Measurements from ENCODE around the gene DOCK2. TPM values are rescaled to one million over a fixed set of nuclear protein-coding genes. Genes with fewer than 3 reads are reported as not detected.

The DOCK2 gene
- polyA plus RNA-seq, 1 donor (not counting 4 experiments of a cell fraction or from before 2014, with no cell fraction given), result 0.21 TPM

DNA sequence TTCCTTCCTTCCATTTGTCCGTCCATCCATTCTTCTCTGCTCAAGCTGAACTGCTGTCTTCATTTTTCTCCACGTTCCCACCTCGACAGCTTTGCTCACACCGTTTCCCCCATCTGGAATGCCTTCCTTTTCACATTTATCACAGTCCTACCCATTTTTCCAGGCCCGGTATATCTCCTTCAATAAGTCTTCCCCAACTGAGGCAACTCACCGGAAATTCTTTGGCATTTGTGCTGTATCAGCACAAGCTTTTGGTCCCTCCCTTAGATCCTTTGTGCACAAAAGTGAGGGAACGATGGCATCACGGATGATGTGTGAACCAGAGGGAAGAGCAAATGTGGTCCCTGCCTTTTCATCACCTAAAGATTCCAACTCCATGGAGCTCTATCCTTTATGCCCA, 388.8 kb downstream of the DOCK2 start:
- no peak overlapping the region for H3K4me3 ChIP-seq (ENCODE audit: control insufficient read depth in 2 of 3, extremely low read depth in 1 of 3, insufficient read depth in 2 of 3, low read depth in 1 of 3, low read length in 3 of 3)
- no peak overlapping the region for H3K27ac ChIP-seq (ENCODE audit: control insufficient read depth, insufficient read depth, low read length)
- H3K36me3 ChIP-seq (ENCODE audit: control insufficient read depth in 2 of 2, extremely low read depth in 1 of 2, insufficient read depth in 2 of 2, low read length in 2 of 2), result no peaks in the 10 kb centered on the region
- dilution Hi-C loops (cut with MboI; ENCODE audit: extremely low pct_ligation_motif_present, low sequenced_read_pairs), result no loop called here
- H3K9me3 ChIP-seq (ENCODE audit: control insufficient read depth, low read depth, low read length), result no peaks in the 10 kb centered on the region
- no peaks in the 10 kb centered on the region for H3K4me1 ChIP-seq (ENCODE audit: control insufficient read depth, extremely low read depth, insufficient read depth, low read length)
- no peak overlapping the region for H3K4me2 ChIP-seq (ENCODE audit: control insufficient read depth, extremely low read depth, insufficient read depth, low read depth, low read length)
- FAIRE-seq (no peak), DNase-seq (ENCODE audit: low read depth, low spot score) (no peak)
- no peaks in the 10 kb centered on the region for H4K20me1 ChIP-seq (ENCODE audit: control insufficient read depth, extremely low read depth, insufficient read depth, low read length)
- H3K79me2 ChIP-seq (ENCODE audit: control insufficient read depth, insufficient read depth, low read length), result no peaks in the 10 kb centered on the region
- no peaks in the 10 kb centered on the region for H3K9me1 ChIP-seq (ENCODE audit: control insufficient read depth, extremely low read depth, insufficient read depth, low read length)
- H3K9ac ChIP-seq (ENCODE audit: control insufficient read depth, extremely low read depth, insufficient read depth, low read length), result no peak overlapping the region
- H3K27me3 ChIP-seq (ENCODE audit: control insufficient read depth, extremely low read depth, insufficient read depth, low read length), result no peaks in the 10 kb centered on the region
- no peak overlapping the region for H2AFZ ChIP-seq (ENCODE audit: control insufficient read depth, low read length)
- TF ChIP-seq EZH2 (IDR thresholded peaks at IDR 0.05; ENCODE audit: low read length) (no peak), CTCF (optimal IDR thresholded peaks at IDR 0.05 in 1 of 3, IDR thresholded peaks at IDR 0.05 in 1 of 3, conservative IDR thresholded peaks at IDR 0.05 in 1 of 3; ENCODE audit: extremely low read depth in 1 of 3, insufficient read depth in 2 of 3, low read length in 3 of 3) (no peak)

GRCh38 chr5:170028124-170028523, 391.0 kb downstream of the DOCK2 start:
- dilution Hi-C loops (cut with MboI; ENCODE audit: extremely low pct_ligation_motif_present, low sequenced_read_pairs), result no loop called here
- no peaks in the 10 kb centered on the region for H3K27me3 ChIP-seq (ENCODE audit: control insufficient read depth, extremely low read depth, insufficient read depth, low read length)
- no peaks in the 10 kb centered on the region for H3K4me1 ChIP-seq (ENCODE audit: control insufficient read depth, extremely low read depth, insufficient read depth, low read length)
- H3K4me2 ChIP-seq (ENCODE audit: control insufficient read depth, extremely low read depth, insufficient read depth, low read depth, low read length), result no peak overlapping the region
- H3K9me1 ChIP-seq (ENCODE audit: control insufficient read depth, extremely low read depth, insufficient read depth, low read length), result no peaks in the 10 kb centered on the region
- H3K4me3 ChIP-seq (ENCODE audit: control insufficient read depth in 2 of 3, extremely low read depth in 1 of 3, insufficient read depth in 2 of 3, low read depth in 1 of 3, low read length in 3 of 3), result no peak overlapping the region
- no peak overlapping the region for H3K9ac ChIP-seq (ENCODE audit: control insufficient read depth, extremely low read depth, insufficient read depth, low read length)
- no peaks in the 10 kb centered on the region for H3K36me3 ChIP-seq (ENCODE audit: control insufficient read depth in 2 of 2, extremely low read depth in 1 of 2, insufficient read depth in 2 of 2, low read length in 2 of 2)
- H3K79me2 ChIP-seq (ENCODE audit: control insufficient read depth, insufficient read depth, low read length), result no peaks in the 10 kb centered on the region
- no peak for FAIRE-seq
- no peaks in the 10 kb centered on the region for H3K9me3 ChIP-seq (ENCODE audit: control insufficient read depth, low read depth, low read length)
- H2AFZ ChIP-seq (ENCODE audit: control insufficient read depth, low read length), result no peak overlapping the region
- H3K27ac ChIP-seq (ENCODE audit: control insufficient read depth, insufficient read depth, low read length), result no peak overlapping the region
- H4K20me1 ChIP-seq (ENCODE audit: control insufficient read depth, extremely low read depth, insufficient read depth, low read length), result no peaks in the 10 kb centered on the region
- no peak for DNase-seq (ENCODE audit: low read depth, low spot score)
- TF ChIP-seq EZH2 (IDR thresholded peaks at IDR 0.05; ENCODE audit: low read length) (no peak), CTCF (optimal IDR thresholded peaks at IDR 0.05 in 1 of 3, IDR thresholded peaks at IDR 0.05 in 1 of 3, conservative IDR thresholded peaks at IDR 0.05 in 1 of 3; ENCODE audit: extremely low read depth in 1 of 3, insufficient read depth in 2 of 3, low read length in 3 of 3) (no peak)

Measured in keratinocyte (primary cell).